Progenitor cell of endocrine pancreas (in vitro differentiated cells): ENCODE data around the gene AQP11. TPM values are rescaled to one million over a fixed set of nuclear protein-coding genes. Genes with fewer than 3 reads are reported as not detected.

Experiments
- DNase-seq: peaks from one replicate; pipeline ENCODE4 v3.0.0; 2021; ENCODE audit warnings: low spot score; ENCODE audit not compliant: unreplicated experiment
- H3K27ac Mint-ChIP-seq: 2 replicates; pipeline ENCODE4 v1.8.0; 2021; ENCODE audit warnings: mild to moderate bottlenecking, moderate library complexity, mixed read lengths
- H3K27me3 Mint-ChIP-seq: 2 replicates; pipeline ENCODE4 v1.8.0; 2021; ENCODE audit warnings: mixed read lengths
- H3K36me3 Mint-ChIP-seq: 2 replicates; pipeline ENCODE4 v1.8.0; 2022; ENCODE audit warnings: mixed read lengths; ENCODE audit not compliant: insufficient read depth
- H3K4me1 Mint-ChIP-seq: 2 replicates; pipeline ENCODE4 v1.8.0; 2021; ENCODE audit warnings: low read depth, mixed read lengths
- H3K4me3 Mint-ChIP-seq: 2 replicates; pipeline ENCODE4 v1.8.0; 2021; ENCODE audit warnings: low read depth, mild to moderate bottlenecking, moderate library complexity, mixed read lengths
- H3K9me3 Mint-ChIP-seq: 2 replicates; pipeline ENCODE4 v1.8.0; 2021; ENCODE audit warnings: low read depth, mixed read lengths
- total RNA-seq: library from RNA; stranded (reverse); gene quantifications from 2 replicates; pipeline ENCODE4 v1.2.1, GENCODE V29; 2021
- TF ChIP-seq, protein P1 (sequence below): fragments of 200-600 bp; sonication (generic); IDR thresholded peaks from one replicate; pipeline ENCODE4 v1.5.0; 2021; ENCODE audit warnings: antibody characterized with exemption, mild to moderate bottlenecking; ENCODE audit not compliant: unreplicated experiment

AQP11 gene
- total RNA-seq, 1 donor from 2014 or later, result 2.3 TPM

DNA sequence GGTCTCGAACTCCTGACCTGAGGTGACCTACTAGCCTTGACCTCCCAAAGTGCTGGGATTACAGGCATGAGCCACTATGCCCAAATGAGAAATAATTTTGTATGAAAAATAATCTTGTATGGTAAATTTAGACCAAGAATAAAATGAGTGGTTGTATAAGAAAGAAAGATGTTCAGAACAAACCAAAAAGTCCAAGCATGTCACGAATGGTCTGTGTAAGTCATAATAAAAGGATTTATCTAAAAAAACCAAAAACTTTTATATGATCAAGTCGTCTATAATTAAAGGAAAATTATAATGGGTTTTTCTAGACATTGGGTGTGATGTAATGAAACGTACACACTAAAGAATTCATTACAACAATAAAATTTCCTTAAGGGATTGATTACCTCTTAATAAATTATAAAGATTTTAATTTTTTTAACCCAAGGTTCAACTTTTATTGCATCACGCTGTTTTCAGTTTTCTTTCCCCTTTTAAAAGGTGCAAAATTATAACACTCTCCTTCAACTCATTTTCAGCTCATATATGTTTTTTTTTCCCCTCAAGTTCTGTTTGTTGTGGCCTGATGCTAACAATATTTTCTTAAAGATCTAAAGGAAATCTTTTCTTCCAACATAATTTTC, 8.9 kb upstream of the AQP11 start:
- peaks cover 34% of the 10 kb centered on the region for H3K9me3 Mint-ChIP-seq
- H3K27ac Mint-ChIP-seq, result no peak overlapping the region
- H3K4me3 Mint-ChIP-seq, result no peak overlapping the region
- peaks cover 16% of the 10 kb centered on the region for H3K36me3 Mint-ChIP-seq
- no peaks in the 10 kb centered on the region for H3K27me3 Mint-ChIP-seq
- peaks cover 3% of the 10 kb centered on the region for H3K4me1 Mint-ChIP-seq
- TF ChIP-seq, protein P1, sequence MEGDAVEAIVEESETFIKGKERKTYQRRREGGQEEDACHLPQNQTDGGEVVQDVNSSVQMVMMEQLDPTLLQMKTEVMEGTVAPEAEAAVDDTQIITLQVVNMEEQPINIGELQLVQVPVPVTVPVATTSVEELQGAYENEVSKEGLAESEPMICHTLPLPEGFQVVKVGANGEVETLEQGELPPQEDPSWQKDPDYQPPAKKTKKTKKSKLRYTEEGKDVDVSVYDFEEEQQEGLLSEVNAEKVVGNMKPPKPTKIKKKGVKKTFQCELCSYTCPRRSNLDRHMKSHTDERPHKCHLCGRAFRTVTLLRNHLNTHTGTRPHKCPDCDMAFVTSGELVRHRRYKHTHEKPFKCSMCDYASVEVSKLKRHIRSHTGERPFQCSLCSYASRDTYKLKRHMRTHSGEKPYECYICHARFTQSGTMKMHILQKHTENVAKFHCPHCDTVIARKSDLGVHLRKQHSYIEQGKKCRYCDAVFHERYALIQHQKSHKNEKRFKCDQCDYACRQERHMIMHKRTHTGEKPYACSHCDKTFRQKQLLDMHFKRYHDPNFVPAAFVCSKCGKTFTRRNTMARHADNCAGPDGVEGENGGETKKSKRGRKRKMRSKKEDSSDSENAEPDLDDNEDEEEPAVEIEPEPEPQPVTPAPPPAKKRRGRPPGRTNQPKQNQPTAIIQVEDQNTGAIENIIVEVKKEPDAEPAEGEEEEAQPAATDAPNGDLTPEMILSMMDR, result no peak
- DNase-seq, result no peak

DNA sequence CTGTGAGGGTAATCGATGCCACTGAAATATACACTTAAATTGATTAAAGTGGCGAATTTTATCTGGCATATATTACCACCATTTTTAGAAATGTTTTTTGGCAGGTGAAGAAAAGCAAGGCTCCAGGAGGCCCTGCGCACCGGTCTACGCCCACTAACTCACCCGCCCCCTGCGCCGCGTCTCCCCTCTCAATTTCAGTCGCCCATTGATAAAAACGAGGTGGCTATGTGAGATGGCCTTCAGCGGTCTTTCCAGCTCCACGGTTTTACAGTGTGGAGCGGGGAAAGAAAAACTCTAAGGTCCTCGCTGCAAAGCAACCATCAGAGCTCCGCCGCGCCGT, 602 bp upstream of the AQP11 start:
- peaks cover 14% of the 10 kb centered on the region for H3K4me1 Mint-ChIP-seq
- peaks cover 3% of the 10 kb centered on the region for H3K9me3 Mint-ChIP-seq
- peak overlapping the region; percentile 94 for H3K27ac Mint-ChIP-seq
- no peaks in the 10 kb centered on the region for H3K27me3 Mint-ChIP-seq
- peak overlapping the region; percentile 89 for H3K4me3 Mint-ChIP-seq
- DNase-seq, result no peak
- TF ChIP-seq, protein P1, result peak; percentile 9
- peaks cover 3% of the 10 kb centered on the region for H3K36me3 Mint-ChIP-seq

DNA sequence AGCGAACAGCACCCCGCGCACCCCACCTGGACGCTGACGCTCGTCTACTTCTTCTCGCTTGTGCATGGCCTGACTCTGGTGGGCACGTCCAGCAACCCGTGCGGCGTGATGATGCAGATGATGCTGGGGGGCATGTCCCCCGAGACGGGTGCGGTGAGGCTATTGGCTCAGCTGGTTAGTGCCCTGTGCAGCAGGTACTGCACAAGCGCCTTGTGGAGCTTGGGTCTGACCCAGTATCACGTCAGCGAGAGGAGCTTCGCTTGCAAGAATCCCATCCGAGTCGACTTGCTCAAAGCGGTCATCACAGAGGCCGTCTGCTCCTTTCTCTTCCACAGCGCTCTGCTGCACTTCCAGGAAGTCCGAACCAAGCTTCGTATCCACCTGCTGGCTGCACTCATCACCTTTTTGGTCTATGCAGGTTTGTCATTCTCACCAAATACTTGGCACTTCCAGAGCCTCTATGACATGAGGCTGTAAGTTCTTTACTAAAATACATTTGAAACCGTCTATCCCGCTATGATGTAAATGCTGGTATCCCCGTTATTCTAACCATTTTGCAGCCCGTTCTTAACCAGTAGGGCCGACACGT, 535 bp downstream of the AQP11 start:
- peak; percentile 20 for DNase-seq
- Mint-ChIP-seq H3K4me3 (peak overlapping the region; percentile 85), H3K36me3 (peaks cover under 1% of the 10 kb centered on the region), H3K4me1 (peaks cover 11% of the 10 kb centered on the region), H3K27ac (peak overlapping the region; percentile 95), H3K9me3 (peaks cover under 1% of the 10 kb centered on the region), H3K27me3 (no peaks in the 10 kb centered on the region)
- TF ChIP-seq, protein P1, result peak; percentile 29

DNA sequence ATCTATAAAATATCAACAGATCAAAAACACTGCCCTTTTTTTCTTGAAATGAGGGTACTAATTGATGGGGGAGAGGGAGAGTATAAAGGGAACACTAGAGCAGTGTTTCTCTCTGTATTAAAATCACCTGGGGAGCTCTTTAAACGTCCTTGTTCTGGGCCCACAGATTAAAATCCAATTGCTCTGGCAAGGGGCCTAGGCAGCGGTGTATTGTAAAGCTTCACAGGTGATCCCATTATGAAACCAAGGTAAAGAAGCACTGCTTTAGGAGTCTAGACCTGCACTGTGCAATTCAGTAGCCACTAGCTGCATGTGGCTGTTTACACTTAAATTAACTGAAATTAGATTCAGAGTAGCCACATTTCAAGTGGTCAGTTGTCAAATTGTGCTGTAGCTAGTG, 3.0 kb downstream of the AQP11 start:
- no peaks in the 10 kb centered on the region for H3K9me3 Mint-ChIP-seq
- TF ChIP-seq, protein P1, result no peak
- no peak for DNase-seq
- no peaks in the 10 kb centered on the region for H3K27me3 Mint-ChIP-seq
- peaks cover 10% of the 10 kb centered on the region for H3K4me1 Mint-ChIP-seq
- no peak overlapping the region for H3K4me3 Mint-ChIP-seq
- no peaks in the 10 kb centered on the region for H3K36me3 Mint-ChIP-seq
- H3K27ac Mint-ChIP-seq, result no peak overlapping the region

DNA sequence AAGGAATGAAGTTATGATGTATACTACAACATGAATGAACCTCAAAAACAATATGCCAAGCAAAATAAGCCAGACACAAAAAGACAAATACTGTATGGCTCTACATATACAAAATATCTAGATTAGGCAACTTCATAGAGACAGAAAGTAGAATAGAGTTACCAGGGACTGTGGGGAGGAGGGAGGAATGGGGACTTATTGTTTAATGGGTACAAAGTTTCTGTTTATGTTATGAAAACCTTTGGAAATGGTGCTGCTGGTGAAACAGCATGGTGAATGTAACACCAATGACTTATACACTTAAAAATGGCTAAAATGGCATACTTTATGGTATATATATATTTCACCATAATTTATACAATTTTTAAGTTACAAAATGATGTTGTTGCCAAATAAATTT, 4.1 kb downstream of the AQP11 start:
- H3K9me3 Mint-ChIP-seq, result no peaks in the 10 kb centered on the region
- TF ChIP-seq, protein P1, result no peak
- DNase-seq, result no peak
- peaks cover 8% of the 10 kb centered on the region for H3K4me1 Mint-ChIP-seq
- no peak overlapping the region for H3K4me3 Mint-ChIP-seq
- no peaks in the 10 kb centered on the region for H3K27me3 Mint-ChIP-seq
- no peaks in the 10 kb centered on the region for H3K36me3 Mint-ChIP-seq
- no peak overlapping the region for H3K27ac Mint-ChIP-seq
